Urothelium cell line (cell line): ENCODE data around the gene BCAS1.
"Not testable (repeated sequence)": the region's sequence is repeated elsewhere in the genome, so short reads cannot be mapped to it uniquely, and the experiment has no call there.

Experiments used
- DNase-seq: peaks from one replicate; pipeline ENCODE4 v3.0.0; 2011; ENCODE audit warnings: low spot score, mixed read lengths
- FAIRE-seq: peaks from 2 replicates; lab custom pipeline; 2011; peaks lifted over from hg19 to GRCh38; lab: Jason Lieb, UNC

The BCAS1 gene

DNA sequence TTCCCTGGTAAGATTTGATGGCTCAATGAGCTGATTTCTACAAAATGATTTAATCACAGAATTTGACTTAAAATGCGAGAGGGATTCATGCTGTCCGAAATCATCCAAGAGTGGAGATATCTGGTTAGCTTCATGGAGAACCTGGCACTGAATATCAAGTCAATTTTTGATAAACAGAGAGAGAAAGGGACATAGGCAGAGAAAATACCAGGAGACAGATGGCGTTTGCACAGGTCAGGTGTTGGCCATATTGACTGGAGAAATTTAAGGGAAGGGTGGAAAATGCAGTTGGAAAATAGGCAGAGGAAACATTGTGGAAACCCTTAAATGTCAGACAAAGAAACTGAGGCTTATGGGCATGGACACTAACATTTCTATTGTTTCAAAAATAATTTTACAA is 47.0 kb downstream of the BCAS1 start:
- FAIRE-seq (no peak), DNase-seq (no peak)

- DNase-seq (no peak), FAIRE-seq (no peak)
These were observed 48.8 kb downstream of the BCAS1 start for GRCh38 chr20:54021446-54022235.

GRCh38 chr20:54020868-54021267 is 49.5 kb downstream of the BCAS1 start:
- DNase-seq: no peak
- no peak for FAIRE-seq

GRCh38 chr20:54020348-54020747 is 50.0 kb downstream of the BCAS1 start:
- DNase-seq: no peak

GRCh38 chr20:54019585-54019984 is 50.8 kb downstream of the BCAS1 start:
- peak; percentile 20 for FAIRE-seq
- no peak for DNase-seq

More at GRCh38 chr20:54020348-54020747, 50.0 kb downstream of the BCAS1 start:
- FAIRE-seq: no peak

DNA sequence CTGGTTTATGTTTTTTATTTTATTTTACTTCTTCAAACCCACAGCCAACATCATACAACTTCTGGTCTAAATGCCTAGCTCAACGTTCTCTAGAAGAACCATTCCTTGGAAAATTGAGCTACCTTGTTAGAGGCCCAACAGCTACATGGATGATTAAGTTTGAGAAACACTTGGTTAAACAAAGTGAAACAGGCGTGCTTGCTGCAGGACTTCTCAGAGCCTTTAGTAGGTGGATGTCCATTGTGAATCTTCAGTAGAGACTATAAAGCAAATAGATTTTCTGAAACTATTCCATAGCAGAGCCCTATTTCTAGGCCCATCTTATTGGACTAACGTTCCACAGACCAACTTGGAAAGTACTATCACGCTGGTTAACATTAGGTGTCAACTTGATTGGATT is 51.3 kb downstream of the BCAS1 start:
- DNase-seq: no peak
- FAIRE-seq: no peak

DNA sequence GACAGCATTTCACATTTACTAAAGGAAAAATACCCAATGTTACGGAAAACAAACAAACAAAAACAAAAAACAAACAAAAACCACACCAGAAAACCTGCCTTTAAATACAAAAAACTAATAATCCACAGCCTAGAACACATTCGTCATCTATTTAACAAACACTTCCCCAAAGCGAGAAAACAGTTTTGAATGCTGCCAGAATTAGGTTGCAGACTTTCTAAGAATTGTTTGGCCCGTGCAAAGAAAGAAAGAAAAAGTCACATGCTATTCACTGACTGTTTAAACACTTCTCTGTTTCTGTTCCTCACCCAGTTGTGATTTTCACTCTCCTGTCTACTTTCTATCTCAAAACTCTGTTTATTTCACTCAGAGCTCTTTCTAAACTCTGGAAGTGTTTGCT is 52.5 kb downstream of the BCAS1 start:
- DNase-seq (no peak), FAIRE-seq (no peak)

DNA sequence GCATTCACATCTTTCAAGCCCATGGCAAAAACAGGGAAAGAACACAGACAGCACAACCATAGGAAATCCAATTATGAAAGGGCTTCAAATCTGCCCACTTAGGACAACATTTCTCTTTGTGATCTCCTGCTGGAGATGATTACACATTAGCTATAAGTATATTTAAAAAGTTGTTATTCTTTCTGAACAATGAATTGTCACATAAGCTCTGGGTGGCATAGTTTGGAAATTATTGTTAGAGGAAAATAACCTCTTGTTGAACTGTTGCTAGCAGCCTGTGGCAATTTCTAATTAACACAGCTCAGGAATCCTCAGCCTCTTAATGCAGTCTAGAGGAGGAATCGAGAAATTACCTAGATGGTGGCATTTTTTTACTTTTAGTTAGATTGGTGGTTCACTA is 54.9 kb downstream of the BCAS1 start:
- FAIRE-seq (no peak), DNase-seq (no peak)

DNA sequence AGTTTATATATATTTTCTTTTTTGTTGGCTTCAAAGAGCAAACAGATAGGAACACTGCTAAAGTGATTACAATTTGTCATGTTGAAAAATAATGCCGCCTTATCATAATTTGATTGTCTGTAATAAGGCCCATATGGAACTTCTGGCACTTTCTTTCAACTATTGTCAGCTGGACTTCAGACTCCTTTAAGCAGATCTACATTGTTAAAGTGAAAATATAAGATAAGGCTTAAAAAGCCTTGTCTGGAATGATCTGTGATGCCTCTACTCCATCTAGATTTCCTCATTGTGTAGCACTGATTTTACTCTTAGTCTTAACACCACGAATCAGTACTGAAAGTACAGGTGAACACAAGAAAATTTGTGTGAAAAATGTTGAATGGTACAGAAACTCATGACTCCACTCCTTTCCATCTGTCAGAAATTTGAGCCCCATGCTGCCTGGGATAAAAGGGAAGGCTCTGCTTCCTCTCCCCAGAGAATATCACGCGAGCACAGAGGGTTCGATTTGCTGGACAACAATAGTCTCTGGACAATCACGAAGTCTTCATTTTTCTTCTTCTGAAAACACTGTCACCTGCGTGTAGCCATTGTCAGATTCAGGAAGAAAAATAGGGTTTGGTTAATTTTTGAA is 56.0 kb downstream of the BCAS1 start:
- FAIRE-seq: no peak
- no peak for DNase-seq

GRCh38 chr20:54013471-54013870 is 56.9 kb downstream of the BCAS1 start:
- DNase-seq (no peak), FAIRE-seq (no peak)

DNA sequence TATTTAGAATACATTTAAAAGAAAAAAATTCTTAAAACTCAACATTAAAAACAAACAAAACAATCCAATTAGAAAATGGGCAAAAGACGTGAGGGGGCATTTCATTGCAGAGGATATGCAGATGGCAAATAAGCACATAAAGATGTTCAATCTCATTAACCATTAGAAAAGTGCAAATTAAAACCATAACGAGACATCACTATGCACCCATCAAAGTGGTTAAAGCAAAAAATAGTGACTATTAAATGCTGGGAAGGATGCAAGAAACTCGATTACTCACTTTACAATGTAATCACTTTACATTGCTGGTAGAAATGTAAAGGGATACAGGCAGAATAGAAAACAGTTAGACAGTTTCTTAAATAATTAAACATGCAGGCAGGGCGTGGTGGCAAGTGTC is 59.0 kb downstream of the BCAS1 start:
- FAIRE-seq (no peak), DNase-seq (no peak)

- not testable (repeated sequence) for FAIRE-seq, DNase-seq
These were observed 64.2 kb downstream of the BCAS1 start for GRCh38 chr20:54006216-54006615.

- DNase-seq (no peak), FAIRE-seq (peak; percentile 71)
These were observed 64.9 kb downstream of the BCAS1 start for GRCh38 chr20:54005524-54005923.

DNA sequence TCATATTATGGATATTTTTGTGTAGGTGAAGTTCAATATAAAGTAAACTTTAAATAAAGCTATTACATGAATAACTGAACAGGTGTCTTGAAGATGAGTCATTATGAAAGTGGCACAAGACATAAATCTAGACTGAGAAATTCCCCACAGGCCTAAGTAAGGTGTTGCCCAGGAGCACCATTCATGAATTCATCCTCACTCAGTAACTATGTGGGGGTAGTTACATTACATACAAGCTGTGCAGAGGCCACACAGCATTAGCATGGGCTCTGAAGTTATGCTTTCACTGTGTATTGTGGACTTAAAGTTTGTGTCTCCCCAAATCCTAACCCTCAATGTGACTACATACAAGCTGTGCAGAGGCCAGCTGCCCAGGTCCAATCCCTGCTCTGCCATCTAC is 65.9 kb downstream of the BCAS1 start:
- no peak for DNase-seq
- peak; percentile 77 for FAIRE-seq

- DNase-seq (no peak), FAIRE-seq (peak; percentile 9)
These were observed 67.7 kb downstream of the BCAS1 start for GRCh38 chr20:54002741-54003140.

DNA sequence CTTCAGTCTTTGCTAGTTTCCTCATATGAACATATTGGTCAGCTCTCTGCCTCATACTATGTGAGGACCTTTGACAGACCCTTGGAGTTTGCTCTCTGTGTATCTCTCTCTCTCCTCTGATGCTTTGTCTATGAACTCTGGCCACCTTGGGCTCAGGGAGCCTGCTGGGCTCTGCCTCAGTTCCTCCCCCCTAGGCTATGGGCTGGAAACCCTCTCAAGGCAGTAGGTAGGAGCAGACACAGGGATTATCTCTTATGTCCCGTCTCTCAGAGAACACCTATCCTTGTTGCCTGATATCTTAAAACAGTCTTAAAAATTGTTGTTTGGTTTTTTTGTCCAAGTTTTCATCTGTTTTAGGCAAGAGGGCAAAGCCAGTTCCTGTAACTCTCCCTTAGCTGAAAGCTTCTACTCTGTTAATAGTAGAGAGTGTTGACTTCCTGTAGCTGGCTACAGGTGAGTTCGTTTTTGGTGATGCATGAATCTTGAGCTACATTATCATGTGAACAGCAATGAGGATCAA is 68.3 kb downstream of the BCAS1 start:
- DNase-seq: no peak

GRCh38 chr20:54000914-54001313 is 69.5 kb downstream of the BCAS1 start:
- FAIRE-seq (no peak), DNase-seq (no peak)

More for the DNA sequence above, 68.3 kb downstream of the BCAS1 start:
- no peak for FAIRE-seq

DNA sequence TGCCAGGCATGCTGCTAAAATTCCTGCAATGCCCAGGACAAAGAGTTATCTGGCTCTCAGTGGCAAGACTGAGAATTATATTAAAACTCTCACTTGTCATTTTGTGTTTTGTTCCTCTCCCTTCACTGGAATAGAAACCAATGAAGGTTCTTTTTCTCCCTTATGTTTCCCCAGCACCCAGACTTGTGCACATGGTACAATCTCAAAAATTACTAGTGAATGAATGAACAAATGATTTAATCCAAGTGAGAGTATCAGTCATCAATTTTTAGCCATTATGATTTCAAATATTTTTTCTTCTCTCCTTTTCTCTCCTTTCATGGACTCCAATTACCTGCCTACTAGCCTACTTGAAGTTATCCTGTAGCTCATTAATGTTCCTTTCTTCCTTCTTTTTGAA is 70.1 kb downstream of the BCAS1 start:
- FAIRE-seq (no peak), DNase-seq (no peak)

DNA sequence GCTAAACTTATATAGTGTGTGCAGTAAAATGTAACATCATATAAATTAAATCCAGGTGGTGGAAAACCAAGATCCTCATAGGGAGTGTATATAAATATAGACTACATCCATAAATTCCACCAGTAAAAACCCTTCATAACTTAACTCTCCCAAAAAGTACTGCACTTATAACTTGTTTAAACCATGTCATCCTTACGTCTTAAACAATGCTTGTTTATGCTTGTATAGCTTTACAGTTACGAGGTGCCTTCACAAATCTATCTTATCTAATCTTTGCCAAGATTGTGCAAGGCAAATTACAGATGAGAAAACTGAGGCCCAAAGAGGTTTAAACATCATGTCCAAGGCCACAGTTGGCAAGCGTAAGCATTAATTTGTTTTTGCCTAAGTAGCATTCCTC is 71.3 kb downstream of the BCAS1 start:
- FAIRE-seq: no peak

GRCh38 chr20:53996584-53997486 is 73.6 kb downstream of the BCAS1 start:
- DNase-seq (no peak), FAIRE-seq (peak; percentile 62)

More for the DNA sequence above, 71.3 kb downstream of the BCAS1 start:
- no peak for DNase-seq

DNA sequence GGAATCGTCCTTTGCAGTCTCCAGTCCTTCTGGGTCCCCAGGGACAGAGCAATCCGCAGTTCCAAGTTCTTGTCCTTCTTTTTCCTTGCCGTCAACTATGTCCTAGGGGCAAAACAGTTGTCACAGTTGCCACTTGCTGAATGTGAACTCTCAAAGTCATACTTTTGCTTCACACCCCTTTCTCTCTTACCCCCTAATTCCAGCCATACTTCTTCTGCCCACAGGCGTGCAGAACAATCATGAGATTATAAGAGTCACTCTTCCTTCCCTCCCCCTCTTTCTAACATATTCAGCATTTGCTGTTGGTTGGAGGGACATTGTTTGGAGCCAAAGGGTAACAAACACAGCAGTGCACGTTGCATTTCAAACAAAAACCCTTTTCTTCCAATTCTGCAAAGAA is 74.4 kb downstream of the BCAS1 start:
- FAIRE-seq (peak; percentile 90), DNase-seq (no peak)
